Adrenal gland (tissue), 12 donors: Measurements from ENCODE around the gene A1BG. TPM values are rescaled to one million over a fixed set of nuclear protein-coding genes. Genes with fewer than 3 reads are reported as not detected.
A peak's percentile ranks its signal among the peaks of the same experiment; 100 is the strongest.

Source experiments
- DNase-seq, 7 donors: peaks; one replicate each; pipeline ENCODE4 v3.0.0-alpha.2; 2019 to 2020
- H3K27ac ChIP-seq, 5 donors: fragments of 200-600 bp; sonication (generic) in 4 of 5; 1 replicate in 3 of 5; 2 replicates in 2 of 5; pipeline versions ENCODE4 v1.5.1 to v1.8.0; 2016 to 2020; ENCODE audit warnings: mild to moderate bottlenecking in 1 of 5
- H3K27me3 ChIP-seq: fragments of 200-600 bp; 2 replicates; pipeline ENCODE4 v1.8.0; 2021
- H3K36me3 ChIP-seq, 2 donors: fragments of 200-600 bp; replicated peaks in 1 of 2; 1 replicate in 1 of 2; 2 replicates in 1 of 2; pipeline versions ENCODE4 v1.5.1 to v1.8.0; 2018 to 2022
- H3K4me1 ChIP-seq, 2 donors: fragments of 200-600 bp; replicated peaks in 1 of 2; 1 replicate in 1 of 2; 2 replicates in 1 of 2; pipeline versions ENCODE4 v1.5.1 to v1.8.0; 2018 to 2021
- H3K4me3 ChIP-seq, 4 donors: fragments of 200-600 bp; sonication (generic) in 3 of 4; one replicate each; pipeline ENCODE4 v1.5.1; 2016 to 2018
- H3K9me3 ChIP-seq, 3 donors: fragments of 200-600 bp; sonication (generic) in 1 of 3; replicated peaks in 1 of 3; 1 replicate in 2 of 3; 2 replicates in 1 of 3; pipeline versions ENCODE4 v1.5.1 to v1.8.0; 2016 to 2021
- POLR2A ChIP-seq, 2 donors: fragments of 450-650 bp; IDR thresholded peaks; one replicate each; pipeline ENCODE4 v1.6.1; 2017; ENCODE audit warnings: antibody characterized with exemption in 2 of 2, mild to moderate bottlenecking in 2 of 2, moderate library complexity in 1 of 2
- WGBS, 4 donors: extraction: QIAGEN DNeasy Blood & Tissue Kit in 2 of 4; methylation state at CpG; one replicate each; pipeline versions ENCODE4 v1.1.5 to v1.1.7; 2013 to 2017; 5-methylcytosine and 5-hydroxymethylcytosine counted together
- intact Hi-C, 2 donors: fragments of 100-400 bp; cut with DNase I; formaldehyde crosslinking; loops; one replicate each; pipeline versions ENCODE4 v1.14.1 to v1.15.0; 2022 to 2023
- polyA plus RNA-seq, 3 donors: library from polyadenylated mRNA; stranded (reverse); fragments of 200-250 nt in 2 of 3; fragments of 350-450 nt in 1 of 3; fragmentation: Illumina TruSeq in 1 of 3; extraction: RNeasy Lipid Tissue Mini Kit (QIAGEN cat#74804) in 1 of 3; gene quantifications; one replicate each; pipeline ENCODE4 v1.2.3, GENCODE V29; 2013 to 2014
- total RNA-seq, 9 donors: library from RNA; depleted of rRNA in 4 of 9; stranded (reverse); fragments of >200 nt in 4 of 9; fragments of 120-200 nt in 1 of 9; fragmentation: NEBNext Ultra II Directional in 1 of 9; extraction: Animal tissue kit (Norgen Biotek cat#: 25700) in 1 of 9; gene quantifications; one replicate each; pipeline versions ENCODE4 v1.1.0 to v1.2.4, GENCODE V29; 2013 to 2023
- TF ChIP-seq, protein P1 (sequence below), 6 experiments: fragments of 450-650 bp in 4 of 6; fragments of 200-600 bp in 2 of 6; sonication (generic) in 1 of 6; IDR thresholded peaks; 1 replicate in 5 of 6; 2 replicates in 1 of 6; pipeline versions ENCODE4 v1.5.1 to v1.8.0; 2016 to 2021; ENCODE audit warnings: antibody characterized with exemption in 6 of 6, mild to moderate bottlenecking in 2 of 6, moderate library complexity in 1 of 6
- donor health status: healthy with polysubstance abuse.
- donor health status: Bipolar disorder and iron deficiency.
- donor health status: DM: yes; HTN: yes; CAD: no.
- donor health status: DM: no; HTN: no; CAD: no.
- donor health status: DM: no; HTN: no; CAD: no.
- donor health status: DM: yes; HTN: yes; CAD: no.

A1BG gene
- total and polyA plus RNA-seq, 12 donors: 0.39 to 41.3 (median 6.6) TPM; not detected in 1

DNA sequence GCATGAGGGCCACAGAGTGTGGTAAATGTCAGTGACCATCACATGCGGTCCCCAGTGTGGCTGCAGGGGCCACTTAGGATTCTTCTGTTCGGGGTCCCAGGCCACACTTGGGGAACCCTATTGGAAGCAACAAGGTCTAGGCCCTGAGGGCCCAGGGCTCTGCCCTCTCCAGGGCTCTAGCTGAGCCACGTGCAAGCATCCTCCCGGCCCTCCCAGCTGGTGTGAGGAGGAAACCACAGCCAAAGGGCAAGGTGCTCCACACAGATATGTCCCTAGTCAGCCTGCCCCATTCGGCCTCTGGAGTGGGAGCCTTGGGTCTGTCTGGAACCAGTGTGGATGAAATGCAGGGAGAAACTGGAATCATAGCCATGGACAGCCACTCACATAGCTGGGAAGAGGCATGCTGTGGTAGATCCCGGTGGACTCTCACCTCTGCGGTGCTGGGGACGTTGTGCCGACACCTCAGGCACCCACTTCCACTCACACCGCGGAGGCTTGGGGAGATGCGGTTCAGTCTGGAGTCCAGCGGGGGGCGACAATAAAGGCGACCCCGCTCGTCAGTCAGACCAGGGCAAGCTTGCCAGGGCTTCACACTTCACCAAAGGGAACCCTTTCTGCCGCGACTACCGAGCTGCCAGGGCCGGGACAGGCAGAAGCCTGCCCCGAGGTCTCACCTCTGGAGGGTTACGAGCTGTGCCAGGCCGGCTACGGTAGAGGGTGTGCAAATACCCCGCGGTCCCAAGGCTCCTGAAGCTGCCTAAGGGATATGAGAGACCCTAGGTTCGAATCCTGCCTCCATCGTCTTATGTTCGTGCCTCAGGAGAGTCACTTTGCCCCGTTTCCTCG, 13.5 kb upstream of the A1BG start:
- no peak for DNase-seq
- TF ChIP-seq POLR2A (IDR thresholded peaks at IDR 0.05): no peak
- TF ChIP-seq, protein P1, sequence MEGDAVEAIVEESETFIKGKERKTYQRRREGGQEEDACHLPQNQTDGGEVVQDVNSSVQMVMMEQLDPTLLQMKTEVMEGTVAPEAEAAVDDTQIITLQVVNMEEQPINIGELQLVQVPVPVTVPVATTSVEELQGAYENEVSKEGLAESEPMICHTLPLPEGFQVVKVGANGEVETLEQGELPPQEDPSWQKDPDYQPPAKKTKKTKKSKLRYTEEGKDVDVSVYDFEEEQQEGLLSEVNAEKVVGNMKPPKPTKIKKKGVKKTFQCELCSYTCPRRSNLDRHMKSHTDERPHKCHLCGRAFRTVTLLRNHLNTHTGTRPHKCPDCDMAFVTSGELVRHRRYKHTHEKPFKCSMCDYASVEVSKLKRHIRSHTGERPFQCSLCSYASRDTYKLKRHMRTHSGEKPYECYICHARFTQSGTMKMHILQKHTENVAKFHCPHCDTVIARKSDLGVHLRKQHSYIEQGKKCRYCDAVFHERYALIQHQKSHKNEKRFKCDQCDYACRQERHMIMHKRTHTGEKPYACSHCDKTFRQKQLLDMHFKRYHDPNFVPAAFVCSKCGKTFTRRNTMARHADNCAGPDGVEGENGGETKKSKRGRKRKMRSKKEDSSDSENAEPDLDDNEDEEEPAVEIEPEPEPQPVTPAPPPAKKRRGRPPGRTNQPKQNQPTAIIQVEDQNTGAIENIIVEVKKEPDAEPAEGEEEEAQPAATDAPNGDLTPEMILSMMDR (IDR thresholded peaks at IDR 0.05): no peak
- WGBS, 4 donors: 90 to 94% (median 91%) methylated on average over 20 to 32 of the region's 32 CpGs
- no peaks in the 10 kb centered on the region for H3K9me3 ChIP-seq
- no peaks in the 10 kb centered on the region for H3K36me3 ChIP-seq
- no peak overlapping the region for H3K27ac ChIP-seq
- H3K4me3 ChIP-seq: no peak overlapping the region
- no peaks in the 10 kb centered on the region for H3K27me3 ChIP-seq
- intact Hi-C loops: no loop called here
- peaks cover 1 to 2% of the 10 kb centered on the region in 2 donors for H3K4me1 ChIP-seq

DNA sequence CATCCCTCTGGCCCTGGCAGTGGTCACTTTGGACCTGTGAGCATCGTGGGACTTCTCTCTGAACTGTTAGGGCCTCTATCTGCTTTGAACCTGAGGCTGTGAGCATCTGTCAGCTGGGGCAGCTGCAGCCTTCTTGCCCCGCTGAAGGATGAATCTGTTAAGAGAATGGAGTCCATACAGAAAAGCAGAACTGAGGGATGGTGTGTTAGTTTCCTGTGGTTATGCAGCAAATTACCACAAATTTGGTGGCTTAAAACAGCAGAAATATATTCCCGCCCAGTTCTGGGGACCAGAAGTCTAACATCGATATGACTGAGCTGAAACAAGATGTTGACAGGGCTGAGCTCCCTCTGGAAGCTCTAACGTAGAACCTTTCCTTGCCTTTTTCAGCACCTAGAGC, 10.9 kb upstream of the A1BG start:
- intact Hi-C loops: no loop called here
- DNase-seq: no peak
- TF ChIP-seq, protein P1 (IDR thresholded peaks at IDR 0.05): no peak
- TF ChIP-seq POLR2A (IDR thresholded peaks at IDR 0.05): no peak
- Histone ChIP-seq H3K27me3 (no peaks in the 10 kb centered on the region), H3K36me3 (no peaks in the 10 kb centered on the region), H3K4me3 (no peak overlapping the region), H3K9me3 (no peaks in the 10 kb centered on the region), H3K27ac (no peak overlapping the region), H3K4me1 (peaks cover 4 to 7% of the 10 kb centered on the region in 2 donors)
- 67 to 84% (median 76%) methylated on average over 5 of the region's 5 CpGs for WGBS, 4 donors

DNA sequence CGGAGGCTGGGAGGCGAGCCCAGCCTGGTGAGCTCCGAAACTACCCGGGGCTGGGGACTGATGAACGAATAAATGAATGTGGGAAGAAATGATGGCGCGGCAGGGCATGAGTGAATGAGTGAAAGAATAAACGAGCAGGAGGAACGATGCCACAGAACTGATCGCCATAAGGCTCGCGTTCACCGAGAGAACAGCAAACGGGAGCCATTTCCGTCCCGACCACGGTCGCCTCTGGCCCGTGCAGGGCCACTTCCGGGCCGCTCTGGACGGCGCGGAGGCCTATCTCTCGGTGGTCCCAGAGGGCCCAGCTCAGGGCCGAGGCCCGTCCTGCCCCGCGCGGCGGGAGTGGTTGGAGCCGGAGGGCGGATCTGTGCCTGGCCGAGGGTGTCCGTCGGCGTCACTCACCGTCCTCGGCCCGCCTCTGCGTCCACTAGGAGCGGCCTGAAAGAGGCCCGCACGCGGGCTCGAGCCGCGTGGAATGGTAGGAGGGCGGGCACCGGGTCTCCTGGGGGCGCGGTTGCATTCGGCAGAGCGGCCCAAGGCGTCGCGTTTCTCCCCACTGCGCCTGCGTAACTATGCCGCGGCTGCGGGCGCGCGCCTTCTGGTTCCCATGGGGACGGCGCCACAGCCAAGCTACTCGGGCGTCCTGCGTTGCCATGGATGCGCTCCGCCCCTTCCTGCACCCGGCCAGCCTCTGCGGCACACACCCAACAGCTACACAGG, 9.1 kb upstream of the A1BG start, which contains the start of gene ZNF497:
TSS of gene ZNF497 (minus strand) at position 480 of the 723 bp plus-strand sequence. CDS start 5,116 bp downstream, outside the sequence.
- Histone ChIP-seq H3K27me3 (no peaks in the 10 kb centered on the region), H3K9me3 (no peaks in the 10 kb centered on the region), H3K4me3 (peak within 1 kb of the TSS; percentile 39 to 68 (median 45)), H3K4me1 (peaks cover 4 to 7% of the 10 kb centered on the region in 2 donors), H3K36me3 (no peaks in the 10 kb centered on the region), H3K27ac (peak within 1 kb of the TSS; percentile 64 to 92 (median 78))
- peak; percentile 96 to 98 (median 97) for DNase-seq
- WGBS, 4 donors: 0 to 1% (median 0%) methylated on average over 16 to 74 of the region's 74 CpGs
- TF ChIP-seq, protein P1 (IDR thresholded peaks at IDR 0.05): peak in 3 of 6 experiments; percentile 10 to 19 (median 19)
- peak in 1 of 2 donors; percentile 66 for TF ChIP-seq POLR2A (IDR thresholded peaks at IDR 0.05)
- intact Hi-C loops: no loop called here

DNA sequence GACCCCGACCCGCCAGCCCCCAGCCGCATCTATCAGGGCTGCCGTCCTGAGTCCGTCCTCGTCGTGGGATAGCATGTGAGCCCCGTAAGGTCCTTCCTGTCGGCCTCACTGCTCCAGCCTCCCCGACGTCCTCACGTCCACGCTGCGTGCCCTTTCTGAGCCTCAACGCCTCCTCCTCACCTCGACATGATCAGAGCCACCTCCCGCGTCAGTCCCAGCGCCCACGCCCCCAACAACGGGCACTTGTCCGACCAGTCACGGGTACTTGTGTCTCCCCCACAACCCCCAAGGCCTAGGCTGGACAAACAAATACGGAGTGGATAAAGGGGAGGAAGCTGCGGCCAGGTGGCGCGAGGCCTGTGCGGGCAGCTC, 8.6 kb upstream of the A1BG start:
- 2 to 6% (median 4%) methylated on average over 19 to 28 of the region's 28 CpGs for WGBS, 4 donors
- Histone ChIP-seq H3K4me3 (peak overlapping the region; percentile 39 to 68 (median 45)), H3K9me3 (no peaks in the 10 kb centered on the region), H3K27ac (peak overlapping the region; percentile 64 to 92 (median 78)), H3K27me3 (peaks cover 5% of the 10 kb centered on the region), H3K4me1 (peaks cover 4 to 10% of the 10 kb centered on the region in 2 donors), H3K36me3 (no peaks in the 10 kb centered on the region)
- TF ChIP-seq, protein P1 (IDR thresholded peaks at IDR 0.05): peak in 1 of 6 experiments; percentile 1
- no peak for TF ChIP-seq POLR2A (IDR thresholded peaks at IDR 0.05)
- intact Hi-C loops: no loop called here
- peak; percentile 43 to 80 (median 57) for DNase-seq
